Glutamatergic neuron (in vitro differentiated cells): ENCODE measurements around the gene NAA60. TPM values are rescaled to one million over a fixed set of nuclear protein-coding genes. Genes with fewer than 3 reads are reported as not detected.
"Not testable (repeated sequence)": the region's sequence is repeated elsewhere in the genome, so short reads cannot be mapped to it uniquely, and the experiment has no call there.

ENCODE experiments used
- DNase-seq: peaks from one replicate; pipeline ENCODE4 v3.0.0; 2022
- H3K27ac Mint-ChIP-seq: one replicate; pipeline ENCODE4 v1.8.0; 2020; ENCODE audit warnings: mild to moderate bottlenecking, mixed read lengths, inconsistent platforms; ENCODE audit not compliant: unreplicated experiment
- H3K27me3 Mint-ChIP-seq: one replicate; pipeline ENCODE4 v1.8.0; 2020; ENCODE audit warnings: mild to moderate bottlenecking, moderate library complexity, mixed read lengths, inconsistent platforms; ENCODE audit not compliant: unreplicated experiment
- H3K36me3 Mint-ChIP-seq: one replicate; pipeline ENCODE4 v1.8.0; 2020; ENCODE audit warnings: mild to moderate bottlenecking, mixed read lengths, inconsistent platforms; ENCODE audit not compliant: unreplicated experiment
- H3K4me1 Mint-ChIP-seq: one replicate; pipeline ENCODE4 v1.8.0; 2020; ENCODE audit warnings: mild to moderate bottlenecking, low read depth, mixed read lengths, inconsistent platforms; ENCODE audit not compliant: unreplicated experiment
- H3K4me3 Mint-ChIP-seq: one replicate; pipeline ENCODE4 v1.8.0; 2020; ENCODE audit warnings: mild to moderate bottlenecking, mixed read lengths, inconsistent platforms; ENCODE audit not compliant: unreplicated experiment
- H3K9me3 Mint-ChIP-seq: one replicate; pipeline ENCODE4 v1.8.0; 2020; ENCODE audit warnings: mild to moderate bottlenecking, moderate library complexity, mixed read lengths, inconsistent platforms; ENCODE audit not compliant: unreplicated experiment
- CTCF ChIP-seq: fragments of 200-600 bp; sonication (generic); IDR thresholded peaks from one replicate; pipeline ENCODE4 v1.5.0; 2021; ENCODE audit not compliant: partially characterized antibody, unreplicated experiment
- total RNA-seq: library from RNA; stranded (reverse); fragmentation: NEBNext Ultra II Directional; extraction: Animal tissue kit (Norgen Biotek cat#: 25700); gene quantifications from one replicate; pipeline ENCODE4 v1.2.1, GENCODE V29; 2021; ENCODE audit not compliant: unreplicated experiment

NAA60 gene
- total RNA-seq, 1 donor from 2014 or later = 69.9 TPM

GRCh38 chr16:3523281-3523680, 79.8 kb downstream of the NAA60 start:
- H3K27me3 Mint-ChIP-seq = peaks cover 2% of the 10 kb centered on the region
- H3K36me3 Mint-ChIP-seq = peaks cover 10% of the 10 kb centered on the region
- TF ChIP-seq CTCF = no peak
- H3K4me3 Mint-ChIP-seq = no peak overlapping the region
- no peak overlapping the region for H3K27ac Mint-ChIP-seq
- peaks cover 2% of the 10 kb centered on the region for H3K9me3 Mint-ChIP-seq
- H3K4me1 Mint-ChIP-seq = no peaks in the 10 kb centered on the region
- DNase-seq = no peak

- Mint-ChIP-seq H3K27ac (no peak overlapping the region), H3K36me3 (peaks cover 14% of the 10 kb centered on the region), H3K4me1 (no peaks in the 10 kb centered on the region), H3K27me3 (peaks cover 2% of the 10 kb centered on the region), H3K9me3 (peaks cover 2% of the 10 kb centered on the region), H3K4me3 (no peak overlapping the region)
- no peak for TF ChIP-seq CTCF
- DNase-seq = no peak
These were observed 82.5 kb downstream of the NAA60 start for GRCh38 chr16:3525951-3526350.

- not testable (repeated sequence) for H3K27me3 Mint-ChIP-seq, H3K9me3 Mint-ChIP-seq, H3K4me1 Mint-ChIP-seq, H3K27ac Mint-ChIP-seq
- H3K36me3 Mint-ChIP-seq = peaks cover 14% of the 10 kb centered on the region
- DNase-seq = peak; percentile 82
- H3K4me3 Mint-ChIP-seq = peak overlapping the region; percentile 20
- peak; percentile 65 for TF ChIP-seq CTCF
These were observed 83.8 kb downstream of the NAA60 start for GRCh38 chr16:3527216-3527829.

- H3K4me3 Mint-ChIP-seq = no peak overlapping the region
- peaks cover 2% of the 10 kb centered on the region for H3K9me3 Mint-ChIP-seq
- H3K4me1 Mint-ChIP-seq = no peaks in the 10 kb centered on the region
- DNase-seq = no peak
- peaks cover 14% of the 10 kb centered on the region for H3K36me3 Mint-ChIP-seq
- peaks cover 2% of the 10 kb centered on the region for H3K27me3 Mint-ChIP-seq
- H3K27ac Mint-ChIP-seq = no peak overlapping the region
- TF ChIP-seq CTCF = no peak
These were observed 84.9 kb downstream of the NAA60 start for GRCh38 chr16:3528406-3528805.

- Mint-ChIP-seq H3K4me1 (no peaks in the 10 kb centered on the region), H3K27ac (no peak overlapping the region), H3K4me3 (no peak overlapping the region), H3K36me3 (peaks cover 14% of the 10 kb centered on the region), H3K9me3 (peaks cover 2% of the 10 kb centered on the region), H3K27me3 (peaks cover 6% of the 10 kb centered on the region)
- no peak for DNase-seq
- no peak for TF ChIP-seq CTCF
These were observed 85.7 kb downstream of the NAA60 start for GRCh38 chr16:3529175-3529574.
